ENCODE data around the gene RHBDD1.

- TF ChIP-seq POLR2A (IDR thresholded peaks at IDR 0.05; ENCODE audit: low read length), result no peak
- TF ChIP-seq GATA1 (IDR thresholded peaks at IDR 0.05; ENCODE audit: low read depth, low read length), result no peak
Observed at GRCh38 chr2:226874749-226875148, 38.9 kb downstream of the RHBDD1 start.

All from erythroblast (primary cell).